ENCODE measurements around the gene CFAP251. TPM values are rescaled to one million over a fixed set of nuclear protein-coding genes. Genes with fewer than 3 reads are reported as not detected.

Gene CFAP251
- total RNA-seq, 1 donor from 2014 or later = 9.3 TPM

DNA sequence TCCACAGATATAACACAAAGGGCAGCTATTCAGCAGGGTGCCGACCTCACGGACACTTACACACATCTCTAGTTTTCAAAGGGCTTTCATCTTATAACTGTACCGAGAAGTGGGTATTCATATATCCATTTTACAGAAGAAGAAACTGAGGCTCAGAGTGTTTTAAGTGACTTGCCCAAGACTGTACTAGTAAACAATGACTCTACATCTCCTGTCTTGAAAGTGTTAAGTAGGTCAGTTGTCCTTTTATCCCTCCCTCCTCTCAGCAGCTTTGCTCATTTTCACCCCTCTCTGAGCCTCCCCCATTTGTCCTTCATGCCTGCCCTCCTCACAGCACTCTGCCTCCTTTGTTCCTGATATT lies 13.8 kb downstream of the CFAP251 start:
- TF ChIP-seq, protein P1, sequence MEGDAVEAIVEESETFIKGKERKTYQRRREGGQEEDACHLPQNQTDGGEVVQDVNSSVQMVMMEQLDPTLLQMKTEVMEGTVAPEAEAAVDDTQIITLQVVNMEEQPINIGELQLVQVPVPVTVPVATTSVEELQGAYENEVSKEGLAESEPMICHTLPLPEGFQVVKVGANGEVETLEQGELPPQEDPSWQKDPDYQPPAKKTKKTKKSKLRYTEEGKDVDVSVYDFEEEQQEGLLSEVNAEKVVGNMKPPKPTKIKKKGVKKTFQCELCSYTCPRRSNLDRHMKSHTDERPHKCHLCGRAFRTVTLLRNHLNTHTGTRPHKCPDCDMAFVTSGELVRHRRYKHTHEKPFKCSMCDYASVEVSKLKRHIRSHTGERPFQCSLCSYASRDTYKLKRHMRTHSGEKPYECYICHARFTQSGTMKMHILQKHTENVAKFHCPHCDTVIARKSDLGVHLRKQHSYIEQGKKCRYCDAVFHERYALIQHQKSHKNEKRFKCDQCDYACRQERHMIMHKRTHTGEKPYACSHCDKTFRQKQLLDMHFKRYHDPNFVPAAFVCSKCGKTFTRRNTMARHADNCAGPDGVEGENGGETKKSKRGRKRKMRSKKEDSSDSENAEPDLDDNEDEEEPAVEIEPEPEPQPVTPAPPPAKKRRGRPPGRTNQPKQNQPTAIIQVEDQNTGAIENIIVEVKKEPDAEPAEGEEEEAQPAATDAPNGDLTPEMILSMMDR (IDR thresholded peaks at IDR 0.05; ENCODE audit: unreplicated experiment) = no peak
- no peak overlapping the region for H3K4me3 Mint-ChIP-seq (ENCODE audit: low read depth)
- H3K27me3 Mint-ChIP-seq = peaks cover 4% of the 10 kb centered on the region
- H3K36me3 Mint-ChIP-seq (ENCODE audit: insufficient read depth) = peaks cover 16% of the 10 kb centered on the region
- H3K9me3 Mint-ChIP-seq (ENCODE audit: low read depth) = no peaks in the 10 kb centered on the region
- H3K27ac Mint-ChIP-seq = peak overlapping the region; percentile 6
- DNase-seq (ENCODE audit: low spot score, unreplicated experiment) = no peak
- peaks cover 4% of the 10 kb centered on the region for H3K4me1 Mint-ChIP-seq (ENCODE audit: low read depth)

DNA sequence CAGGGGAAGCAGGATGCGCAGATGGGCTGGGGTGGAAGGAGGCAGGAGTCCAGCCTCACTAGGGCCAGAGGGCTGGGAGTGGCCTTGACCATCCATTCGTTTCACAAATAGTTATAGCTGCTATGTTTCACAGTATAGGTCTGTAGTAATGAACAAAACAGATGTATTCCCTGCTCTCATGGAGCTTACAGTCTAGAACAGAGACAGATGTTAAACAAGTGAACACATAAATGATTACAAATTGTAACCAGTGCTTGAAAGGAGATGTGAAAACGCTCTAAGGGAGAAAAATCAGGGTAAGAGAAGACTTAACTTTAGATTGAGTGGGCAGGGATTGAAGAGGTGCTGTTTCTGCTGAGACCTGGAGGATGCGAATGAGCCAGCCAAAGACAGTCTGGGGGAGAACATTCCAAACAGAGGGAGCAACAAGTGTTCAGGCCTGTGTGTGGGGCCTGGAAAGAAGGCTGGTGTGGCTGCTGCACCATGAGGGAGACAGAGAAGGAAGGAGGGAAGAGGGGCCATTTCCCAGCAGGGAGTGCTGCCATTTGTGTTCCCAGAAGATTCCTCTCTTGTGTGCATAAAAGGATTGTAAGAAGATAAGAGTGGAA lies 14.6 kb downstream of the CFAP251 start:
- no peaks in the 10 kb centered on the region for H3K9me3 Mint-ChIP-seq (ENCODE audit: low read depth)
- no peak overlapping the region for H3K4me3 Mint-ChIP-seq (ENCODE audit: low read depth)
- peak overlapping the region; percentile 5 for H3K27ac Mint-ChIP-seq
- peaks cover 4% of the 10 kb centered on the region for H3K4me1 Mint-ChIP-seq (ENCODE audit: low read depth)
- H3K36me3 Mint-ChIP-seq (ENCODE audit: insufficient read depth) = peaks cover 23% of the 10 kb centered on the region
- H3K27me3 Mint-ChIP-seq = peaks cover 4% of the 10 kb centered on the region
- no peak for DNase-seq (ENCODE audit: low spot score, unreplicated experiment)
- TF ChIP-seq, protein P1 (IDR thresholded peaks at IDR 0.05; ENCODE audit: unreplicated experiment) = no peak

DNA sequence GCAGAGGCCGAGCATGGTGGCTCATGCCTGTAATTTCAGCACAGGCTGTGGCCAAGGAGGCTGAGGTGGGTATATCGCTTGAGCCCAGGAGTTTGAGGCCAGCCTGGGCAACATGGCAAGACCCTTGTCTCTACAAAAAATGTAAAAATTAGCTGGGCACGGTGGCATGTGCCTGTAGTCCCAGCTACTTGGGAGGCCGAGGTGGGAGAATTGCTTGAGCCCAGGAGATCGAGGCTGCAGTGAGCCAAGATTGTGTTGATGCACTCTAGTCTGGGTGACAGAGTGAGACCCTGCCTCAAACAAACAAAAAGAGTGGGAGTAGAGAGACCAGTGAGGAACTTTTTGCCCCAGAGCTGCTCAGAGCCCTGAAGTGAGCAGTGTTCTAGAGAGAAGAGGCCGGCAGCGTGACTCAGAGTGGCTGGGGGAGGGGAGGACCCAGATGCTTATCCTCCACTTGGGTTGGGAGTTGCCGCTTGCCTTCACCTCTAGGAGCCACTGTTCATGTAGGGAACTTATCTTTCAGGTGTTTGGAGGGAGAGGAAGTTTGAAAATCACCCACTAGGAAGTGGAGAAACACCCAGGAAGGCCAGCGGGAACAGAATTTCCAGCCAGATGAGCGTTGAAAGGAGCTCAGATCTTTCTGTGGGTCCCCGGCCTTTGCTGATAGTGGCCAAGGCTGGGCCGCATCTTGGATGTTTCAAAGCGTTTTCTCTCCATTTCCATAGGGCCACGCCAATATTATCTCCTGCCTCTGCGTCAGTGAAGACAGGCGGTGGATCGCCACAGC lies 15.3 kb downstream of the CFAP251 start:
- no peaks in the 10 kb centered on the region for H3K9me3 Mint-ChIP-seq (ENCODE audit: low read depth)
- H3K27me3 Mint-ChIP-seq = peaks cover 4% of the 10 kb centered on the region
- no peak overlapping the region for H3K4me3 Mint-ChIP-seq (ENCODE audit: low read depth)
- H3K36me3 Mint-ChIP-seq (ENCODE audit: insufficient read depth) = peaks cover 23% of the 10 kb centered on the region
- H3K27ac Mint-ChIP-seq = peak overlapping the region; percentile 33
- no peak for DNase-seq (ENCODE audit: low spot score, unreplicated experiment)
- peaks cover 4% of the 10 kb centered on the region for H3K4me1 Mint-ChIP-seq (ENCODE audit: low read depth)
- TF ChIP-seq, protein P1 (IDR thresholded peaks at IDR 0.05; ENCODE audit: unreplicated experiment) = no peak

DNA sequence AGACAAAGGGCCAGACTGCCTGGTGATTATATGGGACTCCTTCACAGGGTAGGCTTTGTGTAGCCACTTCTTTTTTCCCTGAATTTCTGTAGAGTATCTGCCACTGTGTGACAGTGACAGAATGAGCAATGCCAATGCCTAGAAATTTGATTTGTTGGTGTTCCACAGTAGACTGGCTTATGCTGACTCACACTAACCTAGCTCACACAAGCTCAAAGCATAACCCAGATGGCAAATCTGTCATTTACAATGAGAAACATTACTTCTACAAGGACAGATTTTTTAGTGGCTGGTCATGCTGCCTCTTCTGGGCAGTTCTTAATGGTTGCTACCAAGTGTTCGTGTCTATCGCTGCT lies 15.9 kb downstream of the CFAP251 start:
- TF ChIP-seq, protein P1 (IDR thresholded peaks at IDR 0.05; ENCODE audit: unreplicated experiment) = no peak
- Mint-ChIP-seq H3K36me3 (ENCODE audit: insufficient read depth) (peaks cover 23% of the 10 kb centered on the region), H3K9me3 (ENCODE audit: low read depth) (no peaks in the 10 kb centered on the region), H3K4me3 (ENCODE audit: low read depth) (no peak overlapping the region), H3K4me1 (ENCODE audit: low read depth) (peaks cover 4% of the 10 kb centered on the region), H3K27me3 (peaks cover 4% of the 10 kb centered on the region), H3K27ac (no peak overlapping the region)
- no peak for DNase-seq (ENCODE audit: low spot score, unreplicated experiment)

DNA sequence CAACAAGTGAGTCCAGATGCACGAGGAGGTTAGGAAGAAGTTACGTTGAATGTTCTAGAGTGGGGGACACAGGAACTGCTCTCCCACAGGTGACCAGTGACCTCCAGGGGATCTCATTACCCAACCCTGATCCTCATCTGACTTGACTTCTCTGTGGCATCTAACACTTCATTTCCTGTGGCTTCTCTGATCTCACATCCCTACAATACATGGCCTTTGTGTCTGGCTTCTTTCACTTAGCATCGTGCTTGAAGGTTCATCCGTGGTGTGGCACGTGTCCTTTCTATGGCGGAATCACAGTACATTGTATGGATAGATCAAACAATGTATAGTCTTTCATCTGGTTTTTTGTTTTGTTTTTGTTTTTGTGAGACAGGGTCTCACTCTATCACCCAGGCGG lies 19.3 kb downstream of the CFAP251 start:
- Mint-ChIP-seq H3K4me1 (ENCODE audit: low read depth) (peaks cover 2% of the 10 kb centered on the region), H3K27me3 (peaks cover 8% of the 10 kb centered on the region), H3K36me3 (ENCODE audit: insufficient read depth) (peaks cover 21% of the 10 kb centered on the region), H3K9me3 (ENCODE audit: low read depth) (no peaks in the 10 kb centered on the region), H3K4me3 (ENCODE audit: low read depth) (no peak overlapping the region), H3K27ac (no peak overlapping the region)
- DNase-seq (ENCODE audit: low spot score, unreplicated experiment) = no peak
- TF ChIP-seq, protein P1 (IDR thresholded peaks at IDR 0.05; ENCODE audit: unreplicated experiment) = no peak
